NCI-H146 (cell line): ENCODE results near the gene PNPLA3.

Experiments used
- DNase-seq: peaks from one replicate; lab custom pipeline; 2025; lab: John Stamatoyannopoulos, UW

Gene PNPLA3, protein sequence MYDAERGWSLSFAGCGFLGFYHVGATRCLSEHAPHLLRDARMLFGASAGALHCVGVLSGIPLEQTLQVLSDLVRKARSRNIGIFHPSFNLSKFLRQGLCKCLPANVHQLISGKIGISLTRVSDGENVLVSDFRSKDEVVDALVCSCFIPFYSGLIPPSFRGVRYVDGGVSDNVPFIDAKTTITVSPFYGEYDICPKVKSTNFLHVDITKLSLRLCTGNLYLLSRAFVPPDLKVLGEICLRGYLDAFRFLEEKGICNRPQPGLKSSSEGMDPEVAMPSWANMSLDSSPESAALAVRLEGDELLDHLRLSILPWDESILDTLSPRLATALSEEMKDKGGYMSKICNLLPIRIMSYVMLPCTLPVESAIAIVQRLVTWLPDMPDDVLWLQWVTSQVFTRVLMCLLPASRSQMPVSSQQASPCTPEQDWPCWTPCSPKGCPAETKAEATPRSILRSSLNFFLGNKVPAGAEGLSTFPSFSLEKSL

DNA sequence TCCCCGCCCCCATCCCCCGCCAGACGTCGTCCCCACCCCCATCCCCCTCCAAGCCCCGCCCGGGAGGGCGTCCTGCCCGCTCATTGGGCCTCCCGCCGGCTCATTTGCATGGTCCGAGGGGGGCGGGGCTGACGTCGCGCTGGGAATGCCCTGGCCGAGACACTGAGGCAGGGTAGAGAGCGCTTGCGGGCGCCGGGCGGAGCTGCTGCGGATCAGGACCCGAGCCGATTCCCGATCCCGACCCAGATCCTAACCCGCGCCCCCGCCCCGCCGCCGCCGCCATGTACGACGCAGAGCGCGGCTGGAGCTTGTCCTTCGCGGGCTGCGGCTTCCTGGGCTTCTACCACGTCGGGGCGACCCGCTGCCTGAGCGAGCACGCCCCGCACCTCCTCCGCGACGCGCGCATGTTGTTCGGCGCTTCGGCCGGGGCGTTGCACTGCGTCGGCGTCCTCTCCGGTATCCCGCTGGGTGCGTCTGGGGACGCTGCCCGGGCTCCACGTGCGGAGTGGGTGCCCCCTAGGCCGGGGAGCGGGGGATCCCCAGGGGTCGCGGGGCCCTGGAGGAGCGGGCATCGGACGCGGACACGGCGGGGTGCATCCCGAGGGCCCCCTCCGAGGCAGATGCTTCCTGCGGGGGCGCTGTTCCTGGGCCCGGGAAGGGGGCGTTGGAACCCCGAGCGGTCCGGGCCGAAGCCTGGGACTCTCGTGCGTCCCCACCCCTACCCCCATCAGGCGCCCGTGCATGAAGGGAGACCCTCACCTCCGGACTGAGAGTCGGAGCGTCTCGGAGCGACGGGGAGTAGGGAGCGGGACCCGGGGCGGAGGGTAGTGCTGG is at the start of gene PNPLA3:
PNPLA3 (plus strand) TSS at position 175 of the 834 bp plus-strand sequence; CDS start at position 282, 107 bp downstream.
- peak; percentile 89 for DNase-seq

DNA sequence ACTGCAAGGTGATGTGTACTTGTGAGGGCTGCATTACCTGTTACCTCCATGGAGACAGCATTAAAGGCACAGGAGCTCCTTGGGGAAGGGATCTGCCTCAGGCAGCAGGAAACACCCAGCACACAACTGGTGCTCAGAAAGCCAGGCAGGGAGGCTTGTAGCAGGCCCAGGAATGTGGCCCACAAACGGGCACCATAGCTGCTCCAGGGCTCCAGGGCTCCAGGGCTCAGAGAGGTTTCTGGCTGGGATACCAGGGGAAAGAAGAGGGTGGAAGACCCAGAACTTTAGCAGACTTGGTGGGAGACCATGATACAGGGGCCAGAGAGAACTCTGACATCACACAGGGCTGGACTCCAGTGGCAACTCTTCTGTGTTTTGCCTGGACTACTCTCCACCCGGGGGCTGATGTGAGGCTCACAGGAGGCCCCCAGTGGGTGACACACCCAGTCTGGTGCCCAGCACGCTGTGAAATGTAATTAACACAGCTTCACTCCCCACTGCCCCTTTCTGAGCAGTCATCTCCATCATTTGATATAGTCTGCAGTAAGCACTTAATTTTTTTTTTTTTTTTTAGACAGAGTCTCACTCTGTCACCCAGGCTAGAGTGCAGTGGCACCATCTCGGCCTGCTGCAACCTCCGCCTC is 46.6 kb upstream of the PNPLA3 start:
- no peak for DNase-seq

DNA sequence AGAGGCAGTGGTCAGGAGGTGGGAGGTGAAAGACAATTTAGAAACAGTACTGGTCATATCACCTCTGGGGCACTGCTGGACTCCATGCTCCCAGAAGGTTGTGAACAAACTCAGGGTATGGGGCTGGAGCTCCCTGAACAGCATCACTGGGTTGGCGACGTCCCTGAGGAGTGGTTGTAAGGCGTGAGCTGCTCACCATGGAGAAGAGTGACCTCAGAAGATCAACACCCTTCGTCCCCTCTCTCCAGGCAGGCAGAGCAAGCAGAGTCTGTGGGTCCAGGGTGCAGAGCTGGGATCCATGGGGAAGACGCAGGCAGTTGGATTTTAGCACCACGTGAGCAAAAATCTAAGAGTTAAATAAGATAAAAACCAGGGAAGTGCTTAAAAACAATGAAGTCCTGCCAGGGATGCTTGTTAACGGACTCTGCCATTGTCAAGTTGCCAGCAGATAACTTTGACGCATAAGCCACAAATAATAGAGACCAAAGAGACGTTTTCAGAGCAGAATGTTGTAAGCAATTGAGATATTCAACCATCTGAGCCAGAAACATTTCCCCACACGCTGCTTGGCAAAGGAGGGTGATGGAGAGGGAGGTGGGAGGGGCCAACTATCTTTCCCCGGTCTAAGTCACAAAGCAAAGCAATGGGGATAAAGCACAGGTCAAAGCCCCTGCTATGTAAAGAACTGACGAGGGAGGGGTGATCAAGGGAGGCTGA is 45.4 kb upstream of the PNPLA3 start:
- DNase-seq, result no peak

DNA sequence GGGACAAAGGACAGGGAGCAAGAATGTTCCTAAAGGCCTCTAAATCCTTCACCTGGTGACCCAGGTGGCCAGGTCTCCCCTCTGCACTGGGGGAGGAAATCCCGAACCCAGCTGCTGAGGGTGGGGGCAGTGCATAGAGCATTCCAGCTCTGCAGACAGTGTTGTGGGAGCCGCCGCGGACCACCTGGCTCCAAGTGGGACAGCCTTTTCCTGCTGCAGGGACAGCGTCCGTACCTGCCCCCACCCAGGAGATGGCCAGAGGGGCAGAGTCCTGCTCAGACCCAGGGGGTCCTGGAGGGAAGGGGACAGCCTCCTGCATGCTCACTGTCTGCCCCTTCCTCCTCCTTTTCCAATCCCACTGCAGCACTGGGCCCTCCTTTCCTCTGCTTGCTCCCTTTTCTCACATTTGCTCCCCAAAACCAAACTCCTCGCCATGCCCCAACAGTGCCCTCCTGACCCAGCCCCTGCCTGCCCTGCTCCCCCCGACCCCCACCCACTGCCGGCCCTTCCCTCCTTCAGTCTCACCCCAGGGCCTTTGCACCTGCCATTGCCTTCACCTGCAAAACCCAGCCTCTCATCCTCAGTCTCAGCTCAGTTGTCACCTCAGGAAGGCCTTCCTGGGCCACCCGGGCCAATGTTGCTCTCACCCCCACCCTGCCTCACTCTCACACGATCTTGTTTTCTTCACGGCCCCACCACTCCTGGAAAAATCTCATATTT is 44.6 kb upstream of the PNPLA3 start:
- DNase-seq, result no peak

DNA sequence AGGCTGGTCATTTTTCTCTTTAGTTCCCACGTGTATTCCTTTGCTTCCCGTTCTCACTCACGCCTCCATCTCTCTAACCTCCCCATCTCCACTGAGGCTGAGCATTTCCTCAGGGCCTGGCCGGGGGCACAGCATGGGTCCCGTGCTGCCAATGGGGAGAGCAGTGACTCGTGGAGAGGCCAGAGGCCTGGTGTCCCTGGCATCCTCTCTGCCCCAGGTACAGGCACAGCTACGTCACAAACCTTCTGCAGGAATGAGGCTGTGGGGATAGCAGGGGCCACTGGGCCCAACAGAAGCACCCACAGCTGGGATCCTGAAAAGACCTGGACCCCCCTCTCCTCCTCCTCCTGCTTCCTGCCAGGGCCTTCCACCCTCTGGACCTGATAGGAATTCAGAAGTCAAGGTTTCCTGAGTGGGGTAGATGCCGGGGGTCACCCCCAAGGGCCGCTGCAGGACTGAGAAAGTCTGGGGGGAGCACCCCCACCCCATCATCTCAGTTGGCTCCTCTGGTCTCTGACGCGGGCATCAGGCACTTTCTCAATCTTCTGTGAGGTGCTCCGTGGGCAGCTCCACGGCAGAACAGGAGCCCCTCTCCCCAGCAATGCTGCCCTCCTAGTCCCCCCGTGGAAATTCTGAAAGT is 43.6 kb upstream of the PNPLA3 start:
- DNase-seq, result no peak

DNA sequence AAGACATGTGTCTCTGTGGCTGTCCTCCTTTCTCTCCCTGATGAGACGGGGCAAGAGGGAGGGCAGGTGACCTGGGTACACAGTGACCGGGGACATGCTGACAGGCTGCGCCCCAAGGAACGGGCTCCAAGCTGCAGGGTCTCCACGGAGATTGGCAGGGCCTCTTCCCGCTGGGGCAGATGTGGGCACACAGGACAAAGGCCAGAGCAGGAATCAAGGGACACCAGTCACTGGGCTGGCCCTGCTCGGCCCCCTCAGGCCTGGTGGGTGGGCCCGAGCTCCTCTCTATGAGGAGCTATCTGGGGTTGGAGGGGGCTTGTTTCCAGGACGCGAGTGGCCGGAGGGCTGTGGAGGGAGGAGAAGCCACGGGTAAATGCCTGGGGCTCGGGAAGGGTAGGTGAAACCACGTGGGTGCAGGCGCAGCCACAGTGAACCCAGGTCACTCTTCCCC is 43.0 kb upstream of the PNPLA3 start:
- no peak for DNase-seq

DNA sequence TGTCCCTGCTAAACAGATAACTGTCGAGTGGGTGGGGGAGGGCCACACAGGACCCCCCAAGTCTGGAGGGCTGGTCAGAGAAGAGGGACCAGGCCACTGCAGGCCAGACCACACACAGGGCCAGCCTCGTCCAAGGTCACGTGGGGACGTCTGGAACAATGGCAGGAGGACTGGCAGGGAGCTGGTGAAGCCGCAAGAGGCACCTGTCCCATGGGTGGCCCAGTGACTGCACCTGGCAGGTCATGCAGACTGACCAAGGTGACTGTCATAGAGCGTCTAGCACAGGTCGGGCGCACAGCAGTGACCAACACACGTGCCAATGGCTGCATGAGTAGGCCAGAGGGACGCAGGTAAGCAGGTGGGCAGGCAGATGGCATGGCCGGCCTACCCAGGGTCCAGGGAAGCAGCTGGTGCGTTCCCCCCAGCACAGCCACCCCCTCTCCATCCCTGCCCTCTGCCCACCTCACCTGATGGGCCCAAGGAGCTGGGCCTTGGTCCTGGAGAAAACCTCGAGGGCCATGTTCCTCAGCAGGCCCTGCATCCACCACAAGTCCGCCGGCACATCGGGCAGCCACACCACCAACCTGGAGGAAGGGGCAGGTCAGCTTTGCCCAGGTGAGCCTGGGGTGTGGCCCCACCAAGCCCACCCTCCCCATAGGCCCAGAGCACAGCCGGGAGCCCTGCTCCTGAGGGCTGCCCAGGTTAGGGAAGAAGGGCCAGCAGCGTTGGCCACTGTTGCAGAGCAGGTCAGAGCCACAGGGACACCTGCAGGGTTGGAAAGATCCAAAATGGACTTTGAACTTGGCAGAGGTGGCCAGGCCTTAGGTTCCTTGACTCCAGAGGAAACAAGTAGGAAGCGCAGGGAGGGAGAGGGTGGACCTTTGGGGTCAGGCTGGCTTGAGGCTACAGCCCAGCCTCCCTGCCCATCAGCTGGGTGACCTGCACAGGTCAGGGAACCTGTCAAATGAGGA is 42.2 kb upstream of the PNPLA3 start:
- DNase-seq, result no peak

DNA sequence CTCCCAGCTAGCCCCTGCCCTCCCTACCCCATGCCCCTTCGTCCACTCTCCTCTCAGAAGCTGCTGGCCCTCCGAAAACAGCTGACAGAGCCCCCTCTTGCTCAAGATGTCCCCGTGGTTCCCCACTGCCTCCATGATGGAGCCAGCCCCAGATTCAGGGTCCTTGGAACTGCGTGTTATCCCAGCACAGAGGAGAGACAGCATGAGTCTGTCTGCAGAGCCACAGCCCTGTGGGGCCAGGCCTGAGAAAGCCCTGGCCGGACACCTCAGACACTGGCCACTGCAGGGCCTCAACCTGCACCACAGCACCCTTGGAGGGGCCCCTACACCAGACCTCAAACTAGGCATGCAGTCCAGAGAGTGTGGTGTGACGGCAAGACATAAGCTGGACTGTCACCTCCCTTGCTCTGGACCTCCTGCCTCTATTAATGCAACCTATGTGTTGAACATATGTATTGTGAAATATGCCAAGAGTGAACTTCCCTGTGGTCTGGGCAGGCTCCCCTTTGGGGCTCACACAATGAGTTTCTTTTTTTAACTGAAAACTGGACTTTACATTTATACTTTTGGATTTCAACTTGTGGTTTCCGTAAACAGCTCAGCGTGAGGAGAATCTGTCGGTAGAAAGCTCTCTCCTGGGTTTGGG is 41.4 kb upstream of the PNPLA3 start:
- DNase-seq, result no peak

DNA sequence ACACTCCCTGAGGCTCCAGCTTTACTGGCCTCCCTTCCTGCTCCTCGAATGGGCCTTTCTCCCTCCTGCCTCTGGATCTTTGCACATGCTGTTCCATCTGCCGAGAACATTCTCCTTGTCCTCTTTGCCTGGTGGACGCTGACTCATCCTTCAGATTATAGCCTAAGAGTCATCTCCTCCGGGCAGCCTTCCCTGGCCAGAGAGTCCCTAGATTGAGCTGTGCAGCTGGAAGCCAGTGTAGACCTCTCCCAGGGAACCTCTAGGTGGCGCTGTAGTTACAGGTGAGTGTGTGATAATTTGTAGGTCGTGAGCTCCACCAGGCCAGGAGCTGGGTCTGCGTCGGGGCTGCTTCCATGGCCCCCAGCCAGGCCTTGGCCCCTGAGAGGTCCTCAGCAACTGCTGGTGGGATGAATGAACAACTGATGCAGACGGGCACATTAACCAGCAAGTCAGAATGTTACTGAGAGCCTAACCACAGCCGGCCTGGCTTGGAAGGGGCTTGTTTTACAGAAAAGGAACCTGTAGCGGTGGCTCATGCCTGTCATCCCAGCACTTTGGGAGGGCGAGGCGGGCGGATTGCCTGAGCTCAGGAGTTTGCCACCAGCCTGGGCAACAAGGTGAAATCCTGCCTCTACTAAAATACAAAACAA is 40.5 kb upstream of the PNPLA3 start:
- DNase-seq, result peak; percentile 75

DNA sequence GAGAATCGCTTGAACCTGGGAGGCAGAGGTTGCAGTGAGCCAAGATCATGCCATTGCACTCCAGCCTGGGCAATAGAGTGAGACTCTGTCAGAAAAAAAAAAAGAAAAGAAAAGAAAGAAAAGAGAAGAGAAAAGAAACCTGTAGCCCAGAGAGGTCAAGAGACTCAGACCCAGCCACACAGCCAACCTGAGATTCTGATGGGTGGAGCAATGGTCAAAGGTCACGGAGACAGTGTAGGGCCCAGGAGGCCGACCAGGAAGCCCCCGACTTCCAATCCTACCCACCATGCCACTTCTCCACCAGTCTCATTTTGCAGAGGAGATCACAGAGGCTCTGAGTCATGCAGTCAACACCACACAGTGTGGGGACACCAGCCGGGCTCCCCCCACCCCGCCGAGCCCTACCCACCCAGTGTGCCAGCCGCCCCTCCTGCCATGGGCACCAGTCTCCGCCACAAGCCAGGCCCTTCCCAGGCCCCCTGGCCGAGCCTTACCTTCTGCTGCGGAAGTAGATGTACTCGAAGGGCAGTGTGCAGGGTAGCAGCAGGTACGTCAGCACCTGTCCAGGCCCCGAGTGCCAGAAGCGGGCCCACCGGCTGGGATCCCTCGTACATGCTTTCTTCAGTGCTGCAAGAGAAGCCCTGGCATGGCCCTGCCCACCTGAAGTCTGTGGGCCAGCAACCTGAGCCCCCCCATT is 39.7 kb upstream of the PNPLA3 start:
- no peak for DNase-seq

DNA sequence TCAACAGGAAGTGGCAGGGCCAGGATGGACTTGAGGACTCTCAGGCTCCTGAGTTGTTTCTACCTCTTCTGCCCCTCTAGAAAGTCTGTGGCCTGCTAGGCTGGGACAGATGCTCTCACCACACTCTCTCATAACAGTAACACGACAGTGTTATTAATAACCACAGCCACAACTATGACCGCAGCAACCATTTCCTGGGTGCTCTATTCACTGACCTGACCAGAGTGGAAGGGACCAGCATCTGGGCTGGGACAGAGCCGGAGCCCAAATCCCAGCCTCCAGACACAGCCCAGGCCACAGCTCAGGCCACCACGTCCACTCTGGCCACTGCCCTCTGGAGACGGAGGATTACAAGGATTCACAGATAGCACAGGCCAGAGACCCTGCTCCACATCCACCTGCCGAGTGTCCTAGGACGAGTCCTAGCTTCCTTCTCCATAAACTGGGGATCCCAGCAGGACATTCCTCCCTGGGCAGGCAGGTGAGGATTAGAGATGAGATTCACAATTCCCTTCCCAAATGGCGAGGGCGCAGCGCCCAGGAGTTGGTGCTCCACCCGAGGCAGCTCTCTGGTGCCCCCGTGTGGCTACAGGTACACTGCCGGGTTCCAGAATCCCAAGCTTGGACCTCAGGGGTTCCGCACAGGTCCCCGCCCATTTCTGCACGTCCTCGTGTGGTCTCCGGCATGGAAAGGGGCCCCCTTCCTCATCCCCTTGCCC is 38.8 kb upstream of the PNPLA3 start:
- DNase-seq, result peak; percentile 41

DNA sequence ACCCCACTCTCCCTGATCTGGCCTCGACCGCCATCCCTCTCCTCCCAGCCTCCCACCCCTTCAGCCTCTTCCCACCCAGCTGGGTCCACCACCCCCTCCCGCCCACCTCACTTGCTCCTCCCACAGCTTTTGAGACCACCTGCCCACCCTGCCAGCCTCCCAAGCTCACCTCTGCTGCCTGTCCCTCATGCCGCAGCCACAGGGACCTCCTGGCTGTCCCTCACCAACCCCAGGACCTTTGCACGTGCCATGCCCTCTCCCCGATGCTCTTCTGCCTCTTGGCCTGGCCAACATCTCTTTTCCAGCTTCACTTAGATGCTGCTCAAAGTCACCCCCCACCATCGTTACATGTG is 38.3 kb upstream of the PNPLA3 start:
- DNase-seq, result no peak

DNA sequence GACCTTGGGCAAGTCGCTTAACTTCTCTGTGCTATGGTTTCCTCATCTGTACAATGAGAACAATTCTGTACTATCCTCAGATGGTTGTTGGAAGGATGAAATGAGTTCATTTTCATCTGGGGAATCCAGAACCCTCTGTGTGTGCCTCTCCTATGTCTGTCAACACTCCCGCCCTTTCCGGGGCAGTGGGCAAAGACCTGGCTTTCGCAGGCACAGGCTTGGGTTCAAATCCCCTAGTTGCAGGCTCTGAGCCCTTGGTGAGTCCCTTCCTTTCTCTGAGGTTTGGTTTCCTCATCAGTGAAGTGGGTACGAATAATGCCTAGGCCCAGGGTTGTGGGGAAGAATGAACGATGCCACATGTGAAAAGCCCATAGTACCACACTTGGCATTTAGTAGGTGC is 37.8 kb upstream of the PNPLA3 start:
- no peak for DNase-seq

DNA sequence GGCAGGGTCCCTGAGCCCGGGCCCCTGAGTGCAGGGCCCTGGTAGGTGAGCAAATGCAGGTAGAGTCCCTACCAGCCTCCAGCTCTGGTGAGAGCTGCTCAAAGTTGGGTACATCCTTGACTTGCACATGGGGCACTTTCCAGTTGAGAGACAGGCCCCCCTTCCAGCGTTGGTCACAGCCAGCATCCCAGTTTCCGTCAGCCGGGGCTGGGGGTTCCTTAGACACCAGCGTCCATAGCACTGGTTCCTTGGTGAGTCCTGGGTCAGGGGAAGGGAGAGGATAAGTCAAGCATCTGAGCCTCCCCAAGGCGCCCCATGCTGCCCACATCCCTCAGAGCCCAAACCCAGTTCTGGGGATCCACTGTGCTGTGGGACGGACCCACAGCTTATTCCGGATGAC is 37.4 kb upstream of the PNPLA3 start:
- DNase-seq, result no peak

DNA sequence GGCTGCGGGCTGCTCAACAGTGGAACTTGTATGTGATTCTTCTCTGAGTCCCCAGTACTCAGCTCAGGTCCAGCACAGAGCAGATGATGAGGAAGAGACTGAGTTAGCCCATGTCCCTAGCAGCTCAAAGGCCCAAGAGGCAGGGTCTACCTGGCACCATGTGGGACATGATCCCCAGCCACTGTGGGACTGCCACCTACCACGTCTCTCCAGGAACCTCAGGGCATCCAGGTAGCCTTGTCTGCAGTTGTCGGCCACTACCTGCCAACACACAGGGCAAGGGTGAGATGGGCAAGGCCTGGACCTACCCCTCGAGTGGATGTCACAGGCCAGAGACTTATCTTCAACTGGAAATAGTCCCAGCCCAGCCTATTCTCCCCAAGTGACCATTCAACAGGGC is 36.2 kb upstream of the PNPLA3 start:
- no peak for DNase-seq

DNA sequence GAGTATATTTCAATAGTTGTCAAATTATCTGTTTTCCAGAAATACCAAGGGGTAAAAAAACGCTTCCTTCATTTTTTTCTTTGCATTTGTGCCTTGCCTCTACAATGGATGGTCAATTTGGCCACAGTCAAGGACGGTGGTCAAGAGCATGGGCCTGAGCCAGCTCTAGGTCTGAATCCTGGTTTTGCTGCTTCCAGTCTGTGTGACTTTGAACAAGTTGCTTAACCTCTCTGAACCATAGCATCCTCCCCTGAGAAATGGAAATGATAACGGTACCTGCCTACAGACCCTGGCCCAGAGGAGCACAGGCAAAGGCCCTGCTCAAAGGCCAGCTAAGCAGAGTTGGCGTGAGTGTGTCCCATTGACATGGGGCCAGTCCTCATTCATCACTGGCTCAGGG is 34.9 kb upstream of the PNPLA3 start:
- DNase-seq, result no peak

DNA sequence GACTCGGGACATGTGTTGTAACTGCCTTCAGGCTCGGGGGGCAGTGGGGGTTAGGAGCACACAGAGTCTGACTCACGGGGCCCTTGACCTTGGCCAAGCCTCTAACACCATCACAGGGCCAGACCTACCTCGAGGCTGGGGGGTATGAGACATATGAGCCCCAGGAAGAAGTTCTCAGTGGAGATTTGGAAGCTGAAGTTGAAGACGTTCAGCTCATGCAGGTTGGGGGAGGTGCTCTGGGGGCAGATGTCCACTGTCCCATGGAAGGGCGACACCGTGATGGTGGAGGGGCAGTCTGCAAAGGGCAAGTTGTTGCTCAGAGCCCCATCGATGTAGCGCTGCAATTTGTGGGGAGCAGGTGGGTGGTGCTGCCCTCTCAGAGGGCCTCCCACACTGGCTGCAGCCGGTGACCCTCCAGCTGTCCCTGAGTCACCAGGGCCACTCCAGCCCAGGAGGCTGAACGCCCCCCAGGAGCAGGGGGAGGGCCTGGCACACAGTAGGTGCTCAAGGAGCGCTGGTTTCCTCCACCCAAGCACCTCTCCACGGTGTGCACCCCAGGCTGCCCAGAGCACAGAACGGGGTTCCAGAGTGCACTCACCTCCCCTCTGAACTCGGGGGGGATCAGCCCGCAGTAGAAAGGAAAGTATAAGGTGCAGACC is 34.3 kb upstream of the PNPLA3 start:
- DNase-seq, result no peak
